Neural cell (in vitro differentiated cells): ENCODE measurements around the gene SLC2A10.

Experiments used
- EZH2 ChIP-seq: fragments of 200-600, 300-800 bp; shearing (Covaris generic), sonication (generic); IDR thresholded peaks from 2 replicates; pipeline ENCODE4 v1.6.1; 2014; ENCODE audit warnings: antibody characterized with exemption, low read length, borderline replicate concordance, mild to moderate bottlenecking; ENCODE audit not compliant: insufficient read depth, poor library complexity, severe bottlenecking
- MXI1 ChIP-seq: fragments of 450-650 bp; conservative IDR thresholded peaks from 2 replicates; pipeline ENCODE4 v1.6.1; 2014; ENCODE audit warnings: antibody characterized with exemption, mild to moderate bottlenecking; ENCODE audit not compliant: poor library complexity, severe bottlenecking
- POLR2AphosphoS5 ChIP-seq: IDR thresholded peaks from 2 replicates; pipeline ENCODE4 v1.6.1; 2012
- RAD21 ChIP-seq: fragments of 450-650 bp; conservative IDR thresholded peaks from 2 replicates; pipeline ENCODE4 v1.6.1; 2014; ENCODE audit warnings: antibody characterized with exemption, mild to moderate bottlenecking, moderate library complexity
- SMC3 ChIP-seq: fragments of 450-650 bp; conservative IDR thresholded peaks from 2 replicates; pipeline ENCODE4 v1.6.1; 2014; ENCODE audit warnings: antibody characterized with exemption, mild to moderate bottlenecking, moderate library complexity; ENCODE audit not compliant: poor library complexity
- TF ChIP-seq, protein P1 (sequence below): IDR thresholded peaks from 2 replicates; pipeline ENCODE4 v1.6.1; 2012; ENCODE audit warnings: borderline replicate concordance
- TF ChIP-seq, protein P2 (sequence below): fragments of 450-650 bp; IDR thresholded peaks from 2 replicates; pipeline ENCODE4 v1.5.1; 2014; ENCODE audit warnings: antibody characterized with exemption, mild to moderate bottlenecking, moderate library complexity; ENCODE audit not compliant: poor library complexity, severe bottlenecking

- TF ChIP-seq POLR2AphosphoS5 (no peak), EZH2 (no peak), RAD21 (no peak), MXI1 (no peak), SMC3 (no peak)
- TF ChIP-seq, protein P1, sequence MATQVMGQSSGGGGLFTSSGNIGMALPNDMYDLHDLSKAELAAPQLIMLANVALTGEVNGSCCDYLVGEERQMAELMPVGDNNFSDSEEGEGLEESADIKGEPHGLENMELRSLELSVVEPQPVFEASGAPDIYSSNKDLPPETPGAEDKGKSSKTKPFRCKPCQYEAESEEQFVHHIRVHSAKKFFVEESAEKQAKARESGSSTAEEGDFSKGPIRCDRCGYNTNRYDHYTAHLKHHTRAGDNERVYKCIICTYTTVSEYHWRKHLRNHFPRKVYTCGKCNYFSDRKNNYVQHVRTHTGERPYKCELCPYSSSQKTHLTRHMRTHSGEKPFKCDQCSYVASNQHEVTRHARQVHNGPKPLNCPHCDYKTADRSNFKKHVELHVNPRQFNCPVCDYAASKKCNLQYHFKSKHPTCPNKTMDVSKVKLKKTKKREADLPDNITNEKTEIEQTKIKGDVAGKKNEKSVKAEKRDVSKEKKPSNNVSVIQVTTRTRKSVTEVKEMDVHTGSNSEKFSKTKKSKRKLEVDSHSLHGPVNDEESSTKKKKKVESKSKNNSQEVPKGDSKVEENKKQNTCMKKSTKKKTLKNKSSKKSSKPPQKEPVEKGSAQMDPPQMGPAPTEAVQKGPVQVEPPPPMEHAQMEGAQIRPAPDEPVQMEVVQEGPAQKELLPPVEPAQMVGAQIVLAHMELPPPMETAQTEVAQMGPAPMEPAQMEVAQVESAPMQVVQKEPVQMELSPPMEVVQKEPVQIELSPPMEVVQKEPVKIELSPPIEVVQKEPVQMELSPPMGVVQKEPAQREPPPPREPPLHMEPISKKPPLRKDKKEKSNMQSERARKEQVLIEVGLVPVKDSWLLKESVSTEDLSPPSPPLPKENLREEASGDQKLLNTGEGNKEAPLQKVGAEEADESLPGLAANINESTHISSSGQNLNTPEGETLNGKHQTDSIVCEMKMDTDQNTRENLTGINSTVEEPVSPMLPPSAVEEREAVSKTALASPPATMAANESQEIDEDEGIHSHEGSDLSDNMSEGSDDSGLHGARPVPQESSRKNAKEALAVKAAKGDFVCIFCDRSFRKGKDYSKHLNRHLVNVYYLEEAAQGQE, result no peak
- TF ChIP-seq, protein P2, sequence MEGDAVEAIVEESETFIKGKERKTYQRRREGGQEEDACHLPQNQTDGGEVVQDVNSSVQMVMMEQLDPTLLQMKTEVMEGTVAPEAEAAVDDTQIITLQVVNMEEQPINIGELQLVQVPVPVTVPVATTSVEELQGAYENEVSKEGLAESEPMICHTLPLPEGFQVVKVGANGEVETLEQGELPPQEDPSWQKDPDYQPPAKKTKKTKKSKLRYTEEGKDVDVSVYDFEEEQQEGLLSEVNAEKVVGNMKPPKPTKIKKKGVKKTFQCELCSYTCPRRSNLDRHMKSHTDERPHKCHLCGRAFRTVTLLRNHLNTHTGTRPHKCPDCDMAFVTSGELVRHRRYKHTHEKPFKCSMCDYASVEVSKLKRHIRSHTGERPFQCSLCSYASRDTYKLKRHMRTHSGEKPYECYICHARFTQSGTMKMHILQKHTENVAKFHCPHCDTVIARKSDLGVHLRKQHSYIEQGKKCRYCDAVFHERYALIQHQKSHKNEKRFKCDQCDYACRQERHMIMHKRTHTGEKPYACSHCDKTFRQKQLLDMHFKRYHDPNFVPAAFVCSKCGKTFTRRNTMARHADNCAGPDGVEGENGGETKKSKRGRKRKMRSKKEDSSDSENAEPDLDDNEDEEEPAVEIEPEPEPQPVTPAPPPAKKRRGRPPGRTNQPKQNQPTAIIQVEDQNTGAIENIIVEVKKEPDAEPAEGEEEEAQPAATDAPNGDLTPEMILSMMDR, result no peak
Measured at GRCh38 chr20:46683939-46684750, 25.3 kb upstream of the SLC2A10 start.
